K562 (cell line): ENCODE data around the gene ATXN10. TPM values are rescaled to one million over a fixed set of nuclear protein-coding genes. Genes with fewer than 3 reads are reported as not detected.

ENCODE experiments used
- ATAC-seq: fragments of 200-7000 bp; cut with Tn5 transposase; 3 replicates; pipeline ENCODE4 v1.9.1; 2020; ENCODE audit warnings: moderate library complexity
- BruUV-seq: library from RNA; stranded (reverse); fragments of 400-500 nt; replicated peaks from 2 replicates; lab custom pipeline; 2021; lab: Mats Ljungman, UMichigan
- CTCF ChIA-PET: fragments of 300-600 bp; formaldehyde crosslinking; extraction: SDS; loops from one replicate; lab custom pipeline; 2021; ENCODE audit warnings: low intra/inter-chr PET ratio; lab: Yijun Ruan, JAX
- POLR2A ChIA-PET: fragments of 300-600, 350-650 bp; sonication (Branson Sonifier 250); formaldehyde crosslinking; extraction: SDS; loops from one replicate; lab custom pipeline; 2021; ENCODE audit warnings: antibody characterized with exemption, inconsistent platforms; lab: Yijun Ruan, JAX
- DNase-seq, 4 experiments: peaks; one replicate each; pipeline versions ENCODE4 v3.0.0 to v3.0.0-alpha.2; 2011 to 2018; ENCODE audit warnings: low spot score in 3 of 4, mixed read lengths in 3 of 4; ENCODE audit errors: extremely low read depth in 1 of 4
- FAIRE-seq: peaks from 2 replicates; lab custom pipeline; 2011; peaks lifted over from hg19 to GRCh38; lab: Jason Lieb, UNC
- H2AFZ ChIP-seq: 2 replicates; pipeline ENCODE4 v1.6.0; 2011; ENCODE audit warnings: low read depth, low read length, control low read depth, inconsistent platforms
- H3K27ac ChIP-seq: fragments of 200-600 bp; 3 replicates; pipeline ENCODE4 v1.8.0; 2011; ENCODE audit warnings: low read depth, mild to moderate bottlenecking, control low read depth, inconsistent platforms, low read length, moderate library complexity, mixed read lengths; ENCODE audit errors: extremely low read depth
- H3K27me3 ChIP-seq, 2 experiments: fragments of 300-600 bp in 1 of 2; 2 replicates in 1 of 2; 3 replicates in 1 of 2; pipeline versions ENCODE4 v1.6.0 to v1.8.0; 2011; ENCODE audit warnings: inconsistent platforms in 2 of 2, low read length in 2 of 2, mild to moderate bottlenecking in 1 of 2, mixed read lengths in 1 of 2, moderate library complexity in 1 of 2; ENCODE audit not compliant: control insufficient read depth in 2 of 2, insufficient read depth in 2 of 2
- H3K36me3 ChIP-seq: fragments of 300-600 bp; 3 replicates; pipeline ENCODE4 v1.8.0; 2011; ENCODE audit warnings: mild to moderate bottlenecking, low read length, inconsistent platforms; ENCODE audit not compliant: control insufficient read depth, insufficient read depth
- H3K4me1 ChIP-seq, 2 experiments: fragments of 200-600 bp in 1 of 2; replicated peaks in 1 of 2; 2 replicates in 1 of 2; 3 replicates in 1 of 2; pipeline versions ENCODE4 v1.5.1 to v1.8.0; 2011; ENCODE audit warnings: inconsistent platforms in 2 of 2, low read length in 2 of 2, mild to moderate bottlenecking in 1 of 2, mixed read lengths in 1 of 2, moderate library complexity in 1 of 2; ENCODE audit not compliant: control insufficient read depth in 2 of 2, insufficient read depth in 2 of 2
- H3K4me2 ChIP-seq: 2 replicates; pipeline ENCODE4 v1.6.1; 2011; ENCODE audit warnings: low read length, control low read depth, inconsistent platforms, mixed read lengths; ENCODE audit not compliant: insufficient read depth
- H3K4me3 ChIP-seq: fragments of 200-600 bp; sonication (generic), shearing (Covaris generic); 2 replicates; pipeline ENCODE4 v1.5.1; 2016; ENCODE audit warnings: control low read depth, inconsistent platforms
- H3K79me2 ChIP-seq: fragments of 200-600 bp; 3 replicates; pipeline ENCODE4 v1.8.0; 2011; ENCODE audit warnings: low read length, inconsistent platforms; ENCODE audit not compliant: control insufficient read depth, insufficient read depth
- H3K9ac ChIP-seq, 2 experiments: 2 replicates each; pipeline versions ENCODE4 v1.6.0 to v1.6.1; 2011; ENCODE audit warnings: low read depth in 2 of 2, low read length in 2 of 2, control low read depth in 1 of 2, inconsistent platforms in 1 of 2, mild to moderate bottlenecking in 1 of 2, mixed read lengths in 1 of 2; ENCODE audit not compliant: insufficient read depth in 1 of 2
- H3K9me1 ChIP-seq: one replicate; pipeline ENCODE4 v1.6.0; 2011; ENCODE audit warnings: inconsistent platforms, mild to moderate bottlenecking, low read length, moderate library complexity; ENCODE audit not compliant: control insufficient read depth, insufficient read depth
- H3K9me3 ChIP-seq: replicated peaks from 2 replicates; pipeline ENCODE4 v1.5.1; 2011; ENCODE audit warnings: low read depth, low read length, inconsistent platforms; ENCODE audit not compliant: control insufficient read depth, insufficient read depth
- H4K20me1 ChIP-seq: replicated peaks from 2 replicates; pipeline ENCODE4 v1.6.1; 2011; ENCODE audit warnings: low read length, inconsistent platforms, mixed read lengths; ENCODE audit not compliant: control insufficient read depth, insufficient read depth
- CBFA2T2 ChIP-seq: fragments of 450-650 bp; conservative IDR thresholded peaks from 2 replicates; pipeline ENCODE4 v1.6.1; 2017; ENCODE audit warnings: mild to moderate bottlenecking
- CBFA2T3 ChIP-seq: fragments of 450-650 bp; IDR thresholded peaks from 2 replicates; pipeline ENCODE4 v1.6.1; 2017
- CXXC5 ChIP-seq: fragments of 250-450 bp; sonication (Bioruptor Pico); IDR thresholded peaks from 2 replicates; pipeline ENCODE4 v1.8.0; 2022; ENCODE audit warnings: inconsistent platforms, mild to moderate bottlenecking, moderate library complexity
- HMG20A ChIP-seq: fragments of 450-650 bp; formaldehyde crosslinking; conservative IDR thresholded peaks from 2 replicates; pipeline ENCODE4 v1.4.0; 2020; ENCODE audit warnings: mild to moderate bottlenecking, mixed read lengths
- RBM25 ChIP-seq: fragments of 200-400 bp; formaldehyde crosslinking; IDR thresholded peaks from 2 replicates; pipeline ENCODE4 v1.6.1; 2018; ENCODE audit warnings: low read length, low read depth, moderate library complexity; ENCODE audit not compliant: severe bottlenecking
- SIX5 ChIP-seq, 2 experiments: IDR thresholded peaks; 2 replicates each; pipeline ENCODE4 v1.6.1; 2011; ENCODE audit warnings: low read length in 2 of 2, borderline replicate concordance in 1 of 2, low read depth in 1 of 2, mild to moderate bottlenecking in 1 of 2, moderate library complexity in 1 of 2; ENCODE audit not compliant: insufficient read depth in 1 of 2
- SMAD4 ChIP-seq: fragments of 250-450 bp; sonication (Bioruptor Pico); conservative IDR thresholded peaks from 2 replicates; pipeline ENCODE4 v1.8.0; 2021; ENCODE audit warnings: inconsistent platforms, mild to moderate bottlenecking, moderate library complexity
- ZFP1 ChIP-seq: fragments of 450-650 bp; formaldehyde crosslinking; IDR thresholded peaks from 2 replicates; pipeline ENCODE4 v1.4.0; 2020; ENCODE audit warnings: mild to moderate bottlenecking, mixed read lengths
- ZNF77 ChIP-seq: fragments of 250-450 bp; sonication (Bioruptor Pico); IDR thresholded peaks from 2 replicates; pipeline ENCODE4 v1.5.0; 2020
- WGBS: fragments of 100-300 bp; shearing (Covaris generic); methylation state at CpG from one replicate; pipeline ENCODE4 v1.1.6; 2016; ENCODE audit warnings: low coverage, mixed read lengths; ENCODE audit not compliant: insufficient coverage; ENCODE audit errors: missing lambda C conversion rate; 5-methylcytosine and 5-hydroxymethylcytosine counted together
- in situ Hi-C: fragments of 300-500 bp; cut with MboI; formaldehyde crosslinking; loops from 4 replicates; pipeline ENCODE4 v1.15.0; 2018; ENCODE audit warnings: inconsistent platforms, mixed read lengths
- intact Hi-C: fragments of 100-400 bp; cut with micrococcal nuclease; formaldehyde crosslinking; loops from 2 replicates; pipeline ENCODE4 v1.14.2; 2022
- polyA plus RNA-seq, 8 experiments: library from polyadenylated mRNA; depleted of rRNA in 4 of 8; stranded (reverse) in 5 of 8; unstranded in 3 of 8; fragments of >200 nt; fragmentation: Nextera tagmentation in 2 of 8; fragmentation: Illumina TruSeq in 1 of 8; extraction: Ambion mirVana in 2 of 8; extraction: Trizol in 1 of 8; gene quantifications; 2 replicates each; pipeline versions ENCODE4 v1.2.1 to v1.2.3, GENCODE V29; 2011 to 2014; ENCODE audit warnings: inconsistent platforms in 1 of 8, missing spikeins in 1 of 8
- total RNA-seq, 7 experiments: library from RNA; depleted of rRNA in 6 of 7; stranded (reverse); fragments of >200 nt in 6 of 7; fragmentation: Illumina TruSeq in 2 of 7; extraction: Trizol in 2 of 7; gene quantifications; 2 replicates each; pipeline versions ENCODE4 v1.2.1 to v1.2.3, GENCODE V29; 2011 to 2021; ENCODE audit warnings: low replicate concordance in 1 of 7
- TF ChIP-seq, protein P1 (sequence below): fragments of 450-650 bp; IDR thresholded peaks from 2 replicates; pipeline ENCODE4 v1.6.1; 2018; ENCODE audit warnings: mild to moderate bottlenecking, low read depth; ENCODE audit not compliant: partially characterized antibody
- TF ChIP-seq, protein P2 (sequence below): fragments of 450-650 bp; formaldehyde crosslinking; IDR thresholded peaks from 2 replicates; pipeline ENCODE4 v1.4.0; 2020; ENCODE audit warnings: mild to moderate bottlenecking, moderate library complexity
- TF ChIP-seq, protein P3 (sequence below): fragments of 450-650 bp; IDR thresholded peaks from 2 replicates; pipeline ENCODE4 v1.6.1; 2016; ENCODE audit warnings: low read depth

The ATXN10 gene
- total and polyA plus RNA-seq, 9 of the 15 experiments (the other 6 are each of a cell fraction or from before 2014, with no cell fraction given) = 11.5 to 190 (median 33.6) TPM

DNA sequence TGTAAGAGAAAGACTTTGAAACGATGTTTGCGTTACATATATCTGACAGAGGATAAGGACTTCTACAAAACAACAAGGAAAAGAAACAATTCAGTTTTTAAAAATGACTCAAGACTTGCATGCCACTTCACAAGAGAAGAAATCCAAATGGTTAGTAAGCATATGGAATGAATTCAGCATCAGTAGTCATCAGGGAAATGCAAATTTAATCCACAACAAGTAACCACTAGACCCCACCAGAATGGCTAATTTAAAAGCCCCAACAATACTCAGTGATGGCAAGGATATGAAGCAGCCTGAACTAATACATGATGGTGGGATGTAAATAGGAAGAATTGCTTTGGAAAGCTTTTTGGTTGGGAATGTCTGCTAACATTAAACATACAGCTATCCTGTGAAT lies 142.6 kb downstream of the ATXN10 start:
- H2AFZ ChIP-seq = no peak overlapping the region
- H3K9me3 ChIP-seq = no peaks in the 10 kb centered on the region
- CTCF ChIA-PET = no interaction called here
- H3K4me3 ChIP-seq = no peak overlapping the region
- ATAC-seq (no peak), FAIRE-seq (no peak), DNase-seq (no peak)
- H4K20me1 ChIP-seq = no peaks in the 10 kb centered on the region
- no peaks in the 10 kb centered on the region for H3K4me1 ChIP-seq
- H3K9ac ChIP-seq = no peak overlapping the region
- 0 out of 3 replicates have a peak, but pooled peaks cover 8% of the 10 kb centered on the region for H3K36me3 ChIP-seq
- no peaks in the 10 kb centered on the region for H3K27me3 ChIP-seq
- peaks cover 2% of the 10 kb centered on the region for H3K9me1 ChIP-seq
- no TSS peak for BruUV-seq
- no peaks in the 10 kb centered on the region for H3K79me2 ChIP-seq
- H3K27ac ChIP-seq = no peak overlapping the region
- in situ Hi-C loops = no loop called here
- 94% methylated on average over 2 of the region's 2 CpGs for WGBS
- POLR2A ChIA-PET = no interaction called here
- no peak overlapping the region for H3K4me2 ChIP-seq
- intact Hi-C loops = no loop called here
- TF ChIP-seq HMG20A = no peak
- TF ChIP-seq, protein P1, sequence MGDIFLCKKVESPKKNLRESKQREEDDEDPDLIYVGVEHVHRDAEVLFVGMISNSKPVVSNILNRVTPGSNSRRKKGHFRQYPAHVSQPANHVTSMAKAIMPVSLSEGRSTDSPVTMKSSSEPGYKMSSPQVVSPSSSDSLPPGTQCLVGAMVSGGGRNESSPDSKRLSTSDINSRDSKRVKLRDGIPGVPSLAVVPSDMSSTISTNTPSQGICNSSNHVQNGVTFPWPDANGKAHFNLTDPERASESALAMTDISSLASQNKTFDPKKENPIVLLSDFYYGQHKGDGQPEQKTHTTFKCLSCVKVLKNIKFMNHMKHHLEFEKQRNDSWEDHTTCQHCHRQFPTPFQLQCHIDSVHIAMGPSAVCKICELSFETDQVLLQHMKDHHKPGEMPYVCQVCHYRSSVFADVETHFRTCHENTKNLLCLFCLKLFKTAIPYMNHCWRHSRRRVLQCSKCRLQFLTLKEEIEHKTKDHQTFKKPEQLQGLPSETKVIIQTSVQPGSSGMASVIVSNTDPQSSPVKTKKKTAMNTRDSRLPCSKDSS = no peak
- TF ChIP-seq ZFP1 (CRISPR knock-in tag) = no peak
- no peak for TF ChIP-seq CBFA2T3
- no peak for TF ChIP-seq SMAD4 (CRISPR knock-in tag)
- TF ChIP-seq CXXC5 (CRISPR knock-in tag) = no peak
- TF ChIP-seq ZNF77 = no peak
- no peak for TF ChIP-seq SIX5 (IDR thresholded peaks at IDR 0.05; ENCODE audit: borderline replicate concordance in 1 of 2, insufficient read depth in 1 of 2, low read depth in 1 of 2, low read length in 2 of 2)
- TF ChIP-seq, protein P2, sequence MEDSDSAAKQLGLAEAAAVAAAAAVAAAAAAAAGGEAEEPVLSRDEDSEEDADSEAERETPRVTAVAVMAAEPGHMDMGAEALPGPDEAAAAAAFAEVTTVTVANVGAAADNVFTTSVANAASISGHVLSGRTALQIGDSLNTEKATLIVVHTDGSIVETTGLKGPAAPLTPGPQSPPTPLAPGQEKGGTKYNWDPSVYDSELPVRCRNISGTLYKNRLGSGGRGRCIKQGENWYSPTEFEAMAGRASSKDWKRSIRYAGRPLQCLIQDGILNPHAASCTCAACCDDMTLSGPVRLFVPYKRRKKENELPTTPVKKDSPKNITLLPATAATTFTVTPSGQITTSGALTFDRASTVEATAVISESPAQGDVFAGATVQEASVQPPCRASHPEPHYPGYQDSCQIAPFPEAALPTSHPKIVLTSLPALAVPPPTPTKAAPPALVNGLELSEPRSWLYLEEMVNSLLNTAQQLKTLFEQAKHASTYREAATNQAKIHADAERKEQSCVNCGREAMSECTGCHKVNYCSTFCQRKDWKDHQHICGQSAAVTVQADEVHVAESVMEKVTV (CRISPR knock-in tag) = no peak
- TF ChIP-seq CBFA2T2 = no peak
- TF ChIP-seq, protein P3, sequence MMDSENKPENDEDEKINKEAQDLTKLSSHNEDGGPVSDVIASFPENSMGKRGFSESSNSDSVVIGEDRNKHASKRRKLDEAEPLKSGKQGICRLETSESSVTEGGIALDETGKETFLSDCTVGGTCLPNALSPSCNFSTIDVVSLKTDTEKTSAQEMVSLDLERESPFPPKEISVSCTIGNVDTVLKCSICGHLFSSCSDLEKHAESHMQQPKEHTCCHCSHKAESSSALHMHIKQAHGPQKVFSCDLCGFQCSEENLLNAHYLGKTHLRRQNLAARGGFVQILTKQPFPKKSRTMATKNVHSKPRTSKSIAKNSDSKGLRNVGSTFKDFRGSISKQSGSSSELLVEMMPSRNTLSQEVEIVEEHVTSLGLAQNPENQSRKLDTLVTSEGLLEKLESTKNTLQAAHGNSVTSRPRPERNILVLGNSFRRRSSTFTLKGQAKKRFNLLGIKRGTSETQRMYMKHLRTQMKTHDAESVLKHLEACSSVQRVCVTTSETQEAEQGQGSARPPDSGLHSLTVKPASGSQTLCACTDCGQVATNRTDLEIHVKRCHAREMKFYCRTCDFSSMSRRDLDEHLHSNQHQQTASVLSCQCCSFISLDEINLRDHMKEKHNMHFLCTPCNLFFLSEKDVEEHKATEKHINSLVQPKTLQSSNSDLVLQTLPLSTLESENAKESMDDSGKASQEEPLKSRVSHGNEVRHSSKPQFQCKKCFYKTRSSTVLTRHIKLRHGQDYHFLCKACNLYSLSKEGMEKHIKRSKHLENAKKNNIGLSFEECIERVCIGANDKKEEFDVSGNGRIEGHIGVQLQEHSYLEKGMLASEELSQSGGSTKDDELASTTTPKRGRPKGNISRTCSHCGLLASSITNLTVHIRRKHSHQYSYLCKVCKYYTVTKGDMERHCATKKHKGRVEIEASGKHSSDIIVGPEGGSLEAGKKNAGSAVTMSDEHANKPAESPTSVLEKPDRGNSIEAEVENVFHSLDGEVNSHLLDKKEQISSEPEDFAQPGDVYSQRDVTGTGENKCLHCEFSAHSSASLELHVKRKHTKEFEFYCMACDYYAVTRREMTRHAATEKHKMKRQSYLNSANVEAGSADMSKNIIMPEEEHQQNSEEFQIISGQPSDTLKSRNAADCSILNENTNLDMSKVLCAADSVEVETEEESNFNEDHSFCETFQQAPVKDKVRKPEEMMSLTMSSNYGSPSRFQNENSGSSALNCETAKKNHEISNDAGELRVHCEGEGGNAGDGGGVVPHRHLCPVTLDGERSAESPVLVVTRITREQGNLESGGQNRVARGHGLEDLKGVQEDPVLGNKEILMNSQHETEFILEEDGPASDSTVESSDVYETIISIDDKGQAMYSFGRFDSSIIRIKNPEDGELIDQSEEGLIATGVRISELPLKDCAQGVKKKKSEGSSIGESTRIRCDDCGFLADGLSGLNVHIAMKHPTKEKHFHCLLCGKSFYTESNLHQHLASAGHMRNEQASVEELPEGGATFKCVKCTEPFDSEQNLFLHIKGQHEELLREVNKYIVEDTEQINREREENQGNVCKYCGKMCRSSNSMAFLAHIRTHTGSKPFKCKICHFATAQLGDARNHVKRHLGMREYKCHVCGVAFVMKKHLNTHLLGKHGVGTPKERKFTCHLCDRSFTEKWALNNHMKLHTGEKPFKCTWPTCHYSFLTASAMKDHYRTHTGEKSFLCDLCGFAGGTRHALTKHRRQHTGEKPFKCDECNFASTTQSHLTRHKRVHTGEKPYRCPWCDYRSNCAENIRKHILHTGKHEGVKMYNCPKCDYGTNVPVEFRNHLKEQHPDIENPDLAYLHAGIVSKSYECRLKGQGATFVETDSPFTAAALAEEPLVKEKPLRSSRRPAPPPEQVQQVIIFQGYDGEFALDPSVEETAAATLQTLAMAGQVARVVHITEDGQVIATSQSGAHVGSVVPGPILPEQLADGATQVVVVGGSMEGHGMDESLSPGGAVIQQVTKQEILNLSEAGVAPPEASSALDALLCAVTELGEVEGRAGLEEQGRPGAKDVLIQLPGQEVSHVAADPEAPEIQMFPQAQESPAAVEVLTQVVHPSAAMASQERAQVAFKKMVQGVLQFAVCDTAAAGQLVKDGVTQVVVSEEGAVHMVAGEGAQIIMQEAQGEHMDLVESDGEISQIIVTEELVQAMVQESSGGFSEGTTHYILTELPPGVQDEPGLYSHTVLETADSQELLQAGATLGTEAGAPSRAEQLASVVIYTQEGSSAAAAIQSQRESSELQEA = no peak
- TF ChIP-seq RBM25 = no peak
